Measurements from ENCODE around the gene NRXN3.

The NRXN3 gene

GRCh38 chr14:79083356-79083755 is 913.2 kb downstream of the NRXN3 start:
- Histone ChIP-seq H3K27me3 (ENCODE audit: insufficient read depth, low read length) (no peaks in the 10 kb centered on the region), H3K4me2 (ENCODE audit: low read length) (no peak overlapping the region), H3K4me1 (ENCODE audit: insufficient read depth, low read length, severe bottlenecking) (no peaks in the 10 kb centered on the region), H3K9me2 (ENCODE audit: low read depth, low read length) (no peaks in the 10 kb centered on the region), H3K9me3 (ENCODE audit: low read length) (no peaks in the 10 kb centered on the region), H3K79me2 (ENCODE audit: insufficient read depth, low read length) (no peaks in the 10 kb centered on the region), H3K4me3 (ENCODE audit: low read depth, low read length, poor library complexity, severe bottlenecking) (no peak overlapping the region), H3K27ac (ENCODE audit: low read depth, low read length, poor library complexity, severe bottlenecking) (no peak overlapping the region), H2AFZ (ENCODE audit: low read length) (no peak overlapping the region), H4K20me1 (ENCODE audit: insufficient read depth, low read length) (no peaks in the 10 kb centered on the region), H3K36me3 (ENCODE audit: insufficient read depth, low read length) (no peaks in the 10 kb centered on the region), H3F3A (ENCODE audit: insufficient read depth, low read length) (no peaks in the 10 kb centered on the region), H3K9ac (ENCODE audit: low read length) (no peak overlapping the region)
- TF ChIP-seq CTCF (IDR thresholded peaks at IDR 0.05; ENCODE audit: low read length) (no peak), EZH2 (IDR thresholded peaks at IDR 0.05; ENCODE audit: borderline replicate concordance, low read length) (no peak)

- TF ChIP-seq EZH2 (IDR thresholded peaks at IDR 0.05; ENCODE audit: borderline replicate concordance, low read length), result no peak
- TF ChIP-seq CTCF (IDR thresholded peaks at IDR 0.05; ENCODE audit: low read length), result no peak
- Histone ChIP-seq H3K9ac (ENCODE audit: low read length) (no peak overlapping the region), H4K20me1 (ENCODE audit: insufficient read depth, low read length) (no peaks in the 10 kb centered on the region), H3K36me3 (ENCODE audit: insufficient read depth, low read length) (no peaks in the 10 kb centered on the region), H3K79me2 (ENCODE audit: insufficient read depth, low read length) (no peaks in the 10 kb centered on the region), H3K4me2 (ENCODE audit: low read length) (no peak overlapping the region), H3K4me1 (ENCODE audit: insufficient read depth, low read length, severe bottlenecking) (no peaks in the 10 kb centered on the region), H3K27me3 (ENCODE audit: insufficient read depth, low read length) (no peaks in the 10 kb centered on the region), H3F3A (ENCODE audit: insufficient read depth, low read length) (no peaks in the 10 kb centered on the region), H3K4me3 (ENCODE audit: low read depth, low read length, poor library complexity, severe bottlenecking) (no peak overlapping the region), H3K9me2 (ENCODE audit: low read depth, low read length) (no peaks in the 10 kb centered on the region), H3K27ac (ENCODE audit: low read depth, low read length, poor library complexity, severe bottlenecking) (no peak overlapping the region), H3K9me3 (ENCODE audit: low read length) (no peaks in the 10 kb centered on the region), H2AFZ (ENCODE audit: low read length) (no peak overlapping the region)
Observed at GRCh38 chr14:79084861-79085260, 914.7 kb downstream of the NRXN3 start.

- Histone ChIP-seq H3K9me2 (ENCODE audit: low read depth, low read length) (no peaks in the 10 kb centered on the region), H3K79me2 (ENCODE audit: insufficient read depth, low read length) (no peaks in the 10 kb centered on the region), H3K4me3 (ENCODE audit: low read depth, low read length, poor library complexity, severe bottlenecking) (no peak overlapping the region), H4K20me1 (ENCODE audit: insufficient read depth, low read length) (no peaks in the 10 kb centered on the region), H2AFZ (ENCODE audit: low read length) (no peak overlapping the region), H3K36me3 (ENCODE audit: insufficient read depth, low read length) (no peaks in the 10 kb centered on the region), H3F3A (ENCODE audit: insufficient read depth, low read length) (no peaks in the 10 kb centered on the region), H3K27ac (ENCODE audit: low read depth, low read length, poor library complexity, severe bottlenecking) (no peak overlapping the region), H3K9ac (ENCODE audit: low read length) (no peak overlapping the region), H3K4me2 (ENCODE audit: low read length) (no peak overlapping the region), H3K4me1 (ENCODE audit: insufficient read depth, low read length, severe bottlenecking) (no peaks in the 10 kb centered on the region), H3K27me3 (ENCODE audit: insufficient read depth, low read length) (no peaks in the 10 kb centered on the region), H3K9me3 (ENCODE audit: low read length) (no peaks in the 10 kb centered on the region)
- TF ChIP-seq CTCF (IDR thresholded peaks at IDR 0.05; ENCODE audit: low read length) (no peak), EZH2 (IDR thresholded peaks at IDR 0.05; ENCODE audit: borderline replicate concordance, low read length) (no peak)
Observed at GRCh38 chr14:79089576-79089975, 919.4 kb downstream of the NRXN3 start.

All from OCI-LY1 (cell line).